Keratinocyte (primary cell): ENCODE results near the gene FUT7. TPM values are rescaled to one million over a fixed set of nuclear protein-coding genes. Genes with fewer than 3 reads are reported as not detected.

ENCODE experiments used
- DNase-seq: peaks from one replicate; pipeline ENCODE4 v3.0.0-alpha.2; 2011; ENCODE audit warnings: low read depth, missing footprints, low spot score
- FAIRE-seq: peaks from 2 replicates; lab custom pipeline; 2011; peaks lifted over from hg19 to GRCh38; lab: Jason Lieb, UNC
- H2AFZ ChIP-seq: 2 replicates; pipeline ENCODE4 v1.6.0; 2012; ENCODE audit warnings: low read length, control low read depth, inconsistent platforms; ENCODE audit not compliant: control insufficient read depth
- H3K27ac ChIP-seq: 2 replicates; pipeline ENCODE4 v1.5.1; 2011; ENCODE audit warnings: low read length; ENCODE audit not compliant: control insufficient read depth, insufficient read depth
- H3K27me3 ChIP-seq: 3 replicates; pipeline ENCODE4 v1.6.0; 2011; ENCODE audit warnings: low read length; ENCODE audit not compliant: control insufficient read depth, insufficient read depth; ENCODE audit errors: extremely low read depth
- H3K36me3 ChIP-seq, 2 experiments: 2 replicates in 1 of 2; 3 replicates in 1 of 2; pipeline ENCODE4 v1.5.1; 2011; ENCODE audit warnings: low read length in 2 of 2, mild to moderate bottlenecking in 1 of 2; ENCODE audit not compliant: control insufficient read depth in 2 of 2, insufficient read depth in 2 of 2; ENCODE audit errors: extremely low read depth in 1 of 2
- H3K4me1 ChIP-seq: 3 replicates; pipeline ENCODE4 v1.5.1; 2011; ENCODE audit warnings: low read length; ENCODE audit not compliant: control insufficient read depth, insufficient read depth; ENCODE audit errors: extremely low read depth
- H3K4me2 ChIP-seq: 3 replicates; pipeline ENCODE4 v1.6.0; 2011; ENCODE audit warnings: low read depth, low read length; ENCODE audit not compliant: control insufficient read depth, insufficient read depth; ENCODE audit errors: extremely low read depth
- H3K4me3 ChIP-seq, 3 experiments: fragments of 200-600 bp in 1 of 3; sonication (generic) in 1 of 3; 2 replicates in 2 of 3; 3 replicates in 1 of 3; pipeline ENCODE4 v1.5.1; 2011 to 2016; ENCODE audit warnings: low read length in 3 of 3, mild to moderate bottlenecking in 3 of 3, control low read depth in 2 of 3, inconsistent platforms in 1 of 3, low read depth in 1 of 3, mixed read lengths in 1 of 3, mixed run types in 1 of 3, moderate library complexity in 1 of 3; ENCODE audit not compliant: control insufficient read depth in 2 of 3, insufficient read depth in 2 of 3; ENCODE audit errors: extremely low read depth in 1 of 3
- H3K79me2 ChIP-seq: 2 replicates; pipeline ENCODE4 v1.6.0; 2012; ENCODE audit warnings: low read length; ENCODE audit not compliant: control insufficient read depth, insufficient read depth
- H3K9ac ChIP-seq: 3 replicates; pipeline ENCODE4 v1.6.0; 2011; ENCODE audit warnings: low read length; ENCODE audit not compliant: control insufficient read depth, insufficient read depth; ENCODE audit errors: extremely low read depth
- H3K9me1 ChIP-seq: 3 replicates; pipeline ENCODE4 v1.6.0; 2011; ENCODE audit warnings: low read length; ENCODE audit not compliant: control insufficient read depth, insufficient read depth; ENCODE audit errors: extremely low read depth
- H3K9me3 ChIP-seq: 2 replicates; pipeline ENCODE4 v1.5.1; 2012; ENCODE audit warnings: low read depth, low read length; ENCODE audit not compliant: control insufficient read depth
- H4K20me1 ChIP-seq: 3 replicates; pipeline ENCODE4 v1.6.0; 2011; ENCODE audit warnings: low read length; ENCODE audit not compliant: control insufficient read depth, insufficient read depth; ENCODE audit errors: extremely low read depth
- CTCF ChIP-seq, 3 experiments: IDR thresholded peaks in 1 of 3; conservative IDR thresholded peaks in 1 of 3; optimal IDR thresholded peaks in 1 of 3; 2 replicates in 2 of 3; 3 replicates in 1 of 3; pipeline versions ENCODE3 to v1.5.1; 2011; ENCODE audit warnings: low read length in 3 of 3, mild to moderate bottlenecking in 3 of 3, moderate library complexity in 2 of 3, control low read depth in 1 of 3, inconsistent platforms in 1 of 3; ENCODE audit not compliant: insufficient read depth in 2 of 3; ENCODE audit errors: extremely low read depth in 1 of 3
- EZH2 ChIP-seq: IDR thresholded peaks from one replicate; pipeline ENCODE4 v1.6.1; 2012; ENCODE audit warnings: inconsistent platforms, mild to moderate bottlenecking, low read length, moderate library complexity
- dilution Hi-C: fragments of 300-500 bp; cut with MboI; formaldehyde crosslinking; loops from one replicate; pipeline ENCODE4 v1.7.0; 2020; ENCODE audit warnings: low sequenced_read_pairs; ENCODE audit not compliant: extremely low pct_ligation_motif_present
- polyA plus RNA-seq, 5 experiments: library from polyadenylated mRNA; depleted of rRNA in 3 of 5; stranded (reverse) in 3 of 5; stranded (forward) in 1 of 5; unstranded in 1 of 5; fragments of >200 nt; gene quantifications; 1 replicate in 1 of 5; 2 replicates in 3 of 5; 3 replicates in 1 of 5; pipeline versions ENCODE4 v1.2.1 to v1.2.3, GENCODE V29; 2011 to 2012; ENCODE audit warnings: missing spikeins in 2 of 5, low read depth in 1 of 5, low replicate concordance in 1 of 5

FUT7 gene
- polyA plus RNA-seq, 1 donor (not counting 4 experiments of a cell fraction or from before 2014, with no cell fraction given) = not detected

- no peak overlapping the region for H3K27ac ChIP-seq
- peak; percentile 84 for DNase-seq
- no peak overlapping the region for H2AFZ ChIP-seq
- dilution Hi-C loops = no loop called here
- no peaks in the 10 kb centered on the region for H3K9me3 ChIP-seq
- no peaks in the 10 kb centered on the region for H3K79me2 ChIP-seq
- no peak overlapping the region for H3K4me3 ChIP-seq
- no peaks in the 10 kb centered on the region for H3K9me1 ChIP-seq
- no peaks in the 10 kb centered on the region for H4K20me1 ChIP-seq
- no peaks in the 10 kb centered on the region for H3K36me3 ChIP-seq
- no peaks in the 10 kb centered on the region for H3K4me1 ChIP-seq
- no peak overlapping the region for H3K9ac ChIP-seq
- peak; percentile 9 for FAIRE-seq
- peaks cover 10% of the 10 kb centered on the region for H3K27me3 ChIP-seq
- H3K4me2 ChIP-seq = peak overlapping the region; percentile 37
- TF ChIP-seq CTCF (optimal IDR thresholded peaks at IDR 0.05 in 1 of 3, IDR thresholded peaks at IDR 0.05 in 1 of 3, conservative IDR thresholded peaks at IDR 0.05 in 1 of 3; ENCODE audit: extremely low read depth in 1 of 3, insufficient read depth in 2 of 3, low read length in 3 of 3) (no peak), EZH2 (no peak)
Observed at GRCh38 chr9:137021979-137022661, 9.8 kb downstream of the FUT7 start.

GRCh38 chr9:137021568-137021978 is 10.3 kb downstream of the FUT7 start:
- no peaks in the 10 kb centered on the region for H3K79me2 ChIP-seq
- no peak overlapping the region for H3K27ac ChIP-seq
- H3K4me3 ChIP-seq = no peak overlapping the region
- DNase-seq (no peak), FAIRE-seq (no peak)
- no peaks in the 10 kb centered on the region for H3K4me1 ChIP-seq
- no peaks in the 10 kb centered on the region for H3K36me3 ChIP-seq
- peaks cover 5% of the 10 kb centered on the region for H3K27me3 ChIP-seq
- dilution Hi-C loops = no loop called here
- H3K4me2 ChIP-seq = no peak overlapping the region
- H3K9ac ChIP-seq = no peak overlapping the region
- H3K9me1 ChIP-seq = no peaks in the 10 kb centered on the region
- TF ChIP-seq CTCF (optimal IDR thresholded peaks at IDR 0.05 in 1 of 3, IDR thresholded peaks at IDR 0.05 in 1 of 3, conservative IDR thresholded peaks at IDR 0.05 in 1 of 3; ENCODE audit: extremely low read depth in 1 of 3, insufficient read depth in 2 of 3, low read length in 3 of 3) = no peak
- TF ChIP-seq EZH2 = no peak
- no peak overlapping the region for H2AFZ ChIP-seq
- no peaks in the 10 kb centered on the region for H3K9me3 ChIP-seq
- H4K20me1 ChIP-seq = no peaks in the 10 kb centered on the region
